GM12864 (cell line): ENCODE results near the gene TLE5.

ENCODE experiments used
- DNase-seq: peaks from one replicate; pipeline ENCODE4 v3.0.0-alpha.2; 2011; ENCODE audit warnings: low read depth
- H3K4me3 ChIP-seq: 2 replicates; pipeline ENCODE4 v1.5.1; 2011; ENCODE audit warnings: mild to moderate bottlenecking, low read depth, low read length, control low read depth
- CTCF ChIP-seq: IDR thresholded peaks from 2 replicates; pipeline ENCODE4 v1.5.1; 2011; ENCODE audit warnings: low read depth, mild to moderate bottlenecking, moderate library complexity, low read length, control low read depth, inconsistent platforms; ENCODE audit errors: missing control alignments

The TLE5 gene

GRCh38 chr19:3028305-3029064 lies 33.8 kb downstream of the TLE5 start:
- TF ChIP-seq CTCF = no peak
- no peak for DNase-seq
- peak overlapping the region; percentile 24; the same call in 1 of the 2 replicates for H3K4me3 ChIP-seq

- DNase-seq = no peak
- H3K4me3 ChIP-seq = no peak overlapping the region
- TF ChIP-seq CTCF = no peak
These were observed 34.4 kb downstream of the TLE5 start for GRCh38 chr19:3027981-3028304.

GRCh38 chr19:3027292-3027691 lies 35.0 kb downstream of the TLE5 start:
- TF ChIP-seq CTCF = no peak
- DNase-seq = no peak
- no peak overlapping the region for H3K4me3 ChIP-seq

- no peak for DNase-seq
- H3K4me3 ChIP-seq = no peak overlapping the region
- no peak for TF ChIP-seq CTCF
These were observed 35.5 kb downstream of the TLE5 start for GRCh38 chr19:3026768-3027167.

- H3K4me3 ChIP-seq = no peak overlapping the region
- TF ChIP-seq CTCF = no peak
- DNase-seq = no peak
These were observed 36.8 kb downstream of the TLE5 start for GRCh38 chr19:3025549-3025886.

- no peak overlapping the region for H3K4me3 ChIP-seq
These were observed 37.3 kb downstream of the TLE5 start for GRCh38 chr19:3024870-3025548.

More at GRCh38 chr19:3024870-3025548, 37.3 kb downstream of the TLE5 start:
- DNase-seq = no peak
- TF ChIP-seq CTCF = no peak
